Activated CD8-positive, alpha-beta T cell treated with anti-CD3 and anti-CD28 coated beads, Interleukin-2, amount 10 ng/mL, durations not matched to agents 7 days and 5 days (primary cell): ENCODE data around the gene CDKAL1. TPM values are rescaled to one million over a fixed set of nuclear protein-coding genes. Genes with fewer than 3 reads are reported as not detected.
"Not testable (repeated sequence)": the region's sequence is repeated elsewhere in the genome, so short reads cannot be mapped to it uniquely, and the experiment has no call there.

Source experiments
- ATAC-seq: fragments of 150-1000 bp; cut with Tn5 transposase; one replicate; pipeline ENCODE4 v1.10.0; 2021; ENCODE audit warnings: moderate library complexity
- CTCF ChIA-PET: fragments of 350-600 bp; sonication (Branson Sonifier 250); formaldehyde crosslinking; loops from one replicate; lab custom pipeline; 2021; ENCODE audit warnings: antibody characterized with exemption; lab: Charles Lee
- POLR2A ChIA-PET: fragments of 350-600 bp; sonication (Branson Sonifier 250); formaldehyde crosslinking; loops from one replicate; lab custom pipeline; 2021; ENCODE audit warnings: antibody characterized with exemption; lab: Charles Lee
- DNase-seq: peaks from one replicate; pipeline ENCODE4 v3.0.0-alpha.2; 2020
- H3K27ac Mint-ChIP-seq: one replicate; pipeline ENCODE4 v1.8.0; 2021; ENCODE audit warnings: mild to moderate bottlenecking, mixed read lengths
- H3K27me3 Mint-ChIP-seq: one replicate; pipeline ENCODE4 v1.8.0; 2021; ENCODE audit warnings: low read depth, mixed read lengths
- H3K36me3 Mint-ChIP-seq: one replicate; pipeline ENCODE4 v1.8.0; 2021; ENCODE audit warnings: low read depth, mixed read lengths
- H3K4me1 Mint-ChIP-seq: one replicate; pipeline ENCODE4 v1.8.0; 2021; ENCODE audit warnings: low read depth, mixed read lengths
- H3K4me3 Mint-ChIP-seq: one replicate; pipeline ENCODE4 v1.8.0; 2021; ENCODE audit warnings: mild to moderate bottlenecking, mixed read lengths
- H3K9me3 Mint-ChIP-seq: one replicate; pipeline ENCODE4 v1.8.0; 2022; ENCODE audit warnings: mixed read lengths; ENCODE audit not compliant: insufficient read depth
- total RNA-seq, 2 experiments: library from RNA; stranded (reverse); gene quantifications; one replicate each; pipeline ENCODE4 v1.2.3, GENCODE V29; 2021

The CDKAL1 gene
- total RNA-seq, 2 experiments from 2014 or later, result 24.3 to 25.2 TPM

DNA sequence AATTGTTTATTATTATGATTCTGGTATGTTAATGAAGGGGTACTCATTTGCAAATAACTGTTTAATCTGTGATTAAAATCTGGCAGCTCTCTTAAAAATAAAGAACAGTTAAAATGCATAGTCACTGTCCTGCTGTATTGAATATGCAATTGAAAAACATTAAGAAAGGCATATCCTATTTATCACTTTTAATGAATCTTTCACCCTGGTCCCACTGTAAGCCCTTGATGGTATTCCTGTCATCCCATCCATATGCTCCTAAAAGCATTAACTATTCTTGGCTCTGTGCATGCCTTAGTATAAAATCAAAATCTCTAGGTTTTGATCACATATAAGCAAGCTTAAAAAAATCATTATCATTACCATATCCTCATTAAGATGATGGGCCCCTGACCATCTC, 648.3 kb downstream of the CDKAL1 start:
- CTCF ChIA-PET, result no interaction called here
- ATAC-seq (no peak), DNase-seq (no peak)
- Mint-ChIP-seq H3K4me3 (no peak overlapping the region), H3K4me1 (no peaks in the 10 kb centered on the region), H3K9me3 (no peaks in the 10 kb centered on the region), H3K27ac (no peak overlapping the region), H3K27me3 (no peaks in the 10 kb centered on the region), H3K36me3 (peaks cover 8% of the 10 kb centered on the region)
- POLR2A ChIA-PET, result no interaction called here

DNA sequence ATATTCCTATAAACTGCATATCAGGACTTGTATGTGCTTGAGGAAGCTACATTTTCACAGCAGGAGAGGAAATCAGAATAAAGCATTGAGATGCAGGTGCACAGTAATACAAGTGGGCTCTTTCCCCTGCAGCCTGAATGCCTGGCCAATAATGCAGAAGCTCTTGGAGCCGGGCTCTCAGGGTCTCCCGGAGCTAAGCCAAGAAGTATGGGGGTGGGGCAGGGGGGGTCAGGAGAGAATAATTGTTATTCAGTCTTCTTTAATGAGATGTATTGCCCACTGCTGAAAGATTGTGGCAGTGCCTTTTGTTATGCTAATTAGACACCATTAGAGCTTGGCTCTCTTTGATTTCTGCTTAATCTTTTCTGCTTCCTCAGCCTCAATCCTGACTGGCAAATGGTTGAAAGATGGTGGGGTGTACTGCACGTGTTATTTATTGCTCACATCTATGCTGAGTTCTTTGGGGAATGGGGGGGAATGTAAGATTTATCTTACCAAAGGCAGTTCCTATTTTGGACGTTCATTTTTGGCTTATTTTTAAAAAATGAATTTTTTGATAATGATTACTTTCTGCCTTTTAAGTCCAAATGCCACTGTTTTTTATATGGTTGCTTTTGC, 651.7 kb downstream of the CDKAL1 start:
- Mint-ChIP-seq H3K27ac (no peak overlapping the region), H3K4me1 (peaks cover 9% of the 10 kb centered on the region), H3K27me3 (no peaks in the 10 kb centered on the region), H3K9me3 (no peaks in the 10 kb centered on the region), H3K4me3 (no peak overlapping the region), H3K36me3 (peaks cover 2% of the 10 kb centered on the region)
- ATAC-seq (no peak), DNase-seq (no peak)
- ChIA-PET POLR2A (no interaction called here), CTCF (no interaction called here)

- Mint-ChIP-seq H3K36me3 (peaks cover 2% of the 10 kb centered on the region), H3K4me1 (peaks cover 13% of the 10 kb centered on the region), H3K9me3 (no peaks in the 10 kb centered on the region), H3K27ac (no peak overlapping the region), H3K4me3 (no peak overlapping the region), H3K27me3 (no peaks in the 10 kb centered on the region)
- POLR2A ChIA-PET, result no interaction called here
- CTCF ChIA-PET, result no interaction called here
- DNase-seq (no peak), ATAC-seq (no peak)
Measured at GRCh38 chr6:21186479-21187055, 652.3 kb downstream of the CDKAL1 start.

- no peaks in the 10 kb centered on the region for H3K9me3 Mint-ChIP-seq
- ChIA-PET CTCF (no interaction called here), POLR2A (no interaction called here)
- DNase-seq (no peak), ATAC-seq (no peak)
- H3K4me1 Mint-ChIP-seq, result peaks cover 13% of the 10 kb centered on the region
- H3K27ac Mint-ChIP-seq, result no peak overlapping the region
- no peaks in the 10 kb centered on the region for H3K36me3 Mint-ChIP-seq
- H3K4me3 Mint-ChIP-seq, result no peak overlapping the region
- no peaks in the 10 kb centered on the region for H3K27me3 Mint-ChIP-seq
Measured at GRCh38 chr6:21187485-21187884, 653.2 kb downstream of the CDKAL1 start.

DNA sequence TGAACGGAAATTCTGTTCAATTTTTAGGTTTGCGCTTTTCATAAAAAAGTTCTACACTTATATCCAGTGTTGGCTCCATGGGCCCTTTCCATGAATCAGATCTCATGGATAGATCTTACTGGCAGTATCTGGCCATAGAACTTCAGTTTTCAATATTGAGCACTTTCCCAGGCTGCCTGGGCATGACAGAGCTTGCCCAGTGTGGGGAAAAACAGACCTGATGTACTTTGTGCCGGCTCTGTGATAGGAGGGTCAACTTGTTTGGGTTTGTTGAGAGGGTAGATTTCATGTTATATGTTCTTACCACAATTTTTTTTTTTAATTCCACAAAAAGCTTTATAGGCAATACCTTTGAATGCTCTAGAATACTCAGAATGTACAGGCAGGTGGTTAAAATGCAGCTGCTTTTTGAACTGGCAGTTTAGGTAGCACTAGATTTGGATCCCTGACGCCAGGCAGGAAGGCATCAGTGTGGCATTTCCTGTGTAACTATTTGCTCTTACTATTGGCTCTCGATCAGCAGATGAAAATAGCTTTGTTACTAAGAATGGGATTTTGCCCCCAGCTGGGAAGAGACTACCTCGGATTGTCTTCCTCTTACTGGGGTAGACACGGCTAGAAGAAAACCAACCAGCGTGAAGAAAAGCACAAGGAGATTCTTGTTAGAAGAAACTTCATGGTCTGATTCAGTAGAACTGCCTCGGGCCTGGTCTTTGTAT, 654.4 kb downstream of the CDKAL1 start:
- no peak overlapping the region for H3K27ac Mint-ChIP-seq
- H3K27me3 Mint-ChIP-seq, result no peaks in the 10 kb centered on the region
- ChIA-PET CTCF (no interaction called here), POLR2A (no interaction called here)
- H3K9me3 Mint-ChIP-seq, result no peaks in the 10 kb centered on the region
- ATAC-seq (no peak), DNase-seq (no peak)
- H3K4me3 Mint-ChIP-seq, result no peak overlapping the region
- peaks cover 3% of the 10 kb centered on the region for H3K36me3 Mint-ChIP-seq
- peaks cover 13% of the 10 kb centered on the region for H3K4me1 Mint-ChIP-seq

DNA sequence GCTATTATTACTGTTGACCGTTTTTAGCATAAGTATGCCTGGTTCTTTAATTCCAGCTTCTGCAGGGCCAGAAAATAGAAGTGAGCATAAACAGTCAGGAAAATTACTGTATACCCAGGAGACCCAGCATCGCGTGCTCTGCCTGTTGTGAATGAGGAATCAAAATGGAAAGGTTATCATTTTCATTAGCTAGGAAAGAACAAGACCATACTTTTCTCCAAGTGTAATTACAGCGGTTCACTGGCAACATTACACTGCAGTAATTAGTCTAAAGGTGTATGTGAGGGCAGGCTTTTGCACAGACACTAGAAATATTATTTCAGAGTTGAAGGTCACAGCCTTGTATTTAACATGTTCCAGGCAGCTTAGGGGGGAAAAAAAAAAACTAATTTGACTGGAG, 655.5 kb downstream of the CDKAL1 start:
- DNase-seq (no peak), ATAC-seq (no peak)
- CTCF ChIA-PET, result no interaction called here
- Mint-ChIP-seq H3K27ac (no peak overlapping the region), H3K36me3 (peaks cover 3% of the 10 kb centered on the region), H3K27me3 (no peaks in the 10 kb centered on the region), H3K4me1 (peaks cover 23% of the 10 kb centered on the region), H3K4me3 (no peak overlapping the region), H3K9me3 (no peaks in the 10 kb centered on the region)
- POLR2A ChIA-PET, result interaction anchor here (0.6 kb wide), 1 partner anchor 126 kb away, joined by 3 read pairs; no protein-coding TSS in a partner anchor

DNA sequence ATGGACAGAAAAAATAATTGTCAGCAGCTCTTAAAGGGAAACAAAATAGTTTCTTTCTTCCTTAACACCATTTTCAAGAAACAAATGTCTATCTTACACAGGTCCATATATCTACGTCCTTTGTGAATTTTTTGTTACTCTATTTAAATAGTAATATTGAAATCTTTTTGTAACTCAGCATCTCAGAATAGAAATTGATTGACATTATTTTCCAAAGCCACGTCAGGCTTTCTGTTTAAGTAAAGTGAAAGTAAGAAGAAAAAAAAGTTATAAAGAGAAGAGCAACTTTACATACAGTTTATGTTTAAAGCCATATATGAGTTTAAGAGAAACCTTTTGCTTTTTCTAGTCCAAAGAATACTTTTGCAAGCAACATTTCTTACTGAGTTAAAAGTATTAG, 656.4 kb downstream of the CDKAL1 start:
- Mint-ChIP-seq H3K4me3 (no peak overlapping the region), H3K27me3 (no peaks in the 10 kb centered on the region), H3K9me3 (no peaks in the 10 kb centered on the region), H3K4me1 (peaks cover 23% of the 10 kb centered on the region), H3K27ac (no peak overlapping the region), H3K36me3 (peaks cover 3% of the 10 kb centered on the region)
- ChIA-PET POLR2A (no interaction called here), CTCF (no interaction called here)
- ATAC-seq, result no peak
- no peak for DNase-seq

GRCh38 chr6:21193790-21194475, 659.7 kb downstream of the CDKAL1 start:
- ChIA-PET CTCF (no interaction called here), POLR2A (no interaction called here)
- no peaks in the 10 kb centered on the region for H3K27me3 Mint-ChIP-seq
- no peak overlapping the region for H3K27ac Mint-ChIP-seq
- DNase-seq (no peak), ATAC-seq (no peak)
- peaks cover 20% of the 10 kb centered on the region for H3K4me1 Mint-ChIP-seq
- H3K36me3 Mint-ChIP-seq, result peaks cover 4% of the 10 kb centered on the region
- H3K4me3 Mint-ChIP-seq, result no peak overlapping the region
- H3K9me3 Mint-ChIP-seq, result no peaks in the 10 kb centered on the region

GRCh38 chr6:21195301-21195700, 661.0 kb downstream of the CDKAL1 start:
- H3K4me3 Mint-ChIP-seq, H3K9me3 Mint-ChIP-seq, DNase-seq, POLR2A ChIA-PET, H3K27me3 Mint-ChIP-seq, H3K36me3 Mint-ChIP-seq, H3K27ac Mint-ChIP-seq, ATAC-seq, CTCF ChIA-PET: not testable (repeated sequence)
- H3K4me1 Mint-ChIP-seq, result peaks cover 21% of the 10 kb centered on the region

GRCh38 chr6:21198032-21198640, 663.9 kb downstream of the CDKAL1 start:
- H3K27me3 Mint-ChIP-seq, result no peaks in the 10 kb centered on the region
- no peak overlapping the region for H3K4me3 Mint-ChIP-seq
- peaks cover 8% of the 10 kb centered on the region for H3K36me3 Mint-ChIP-seq
- H3K4me1 Mint-ChIP-seq, result peaks cover 16% of the 10 kb centered on the region
- ChIA-PET POLR2A (no interaction called here), CTCF (no interaction called here)
- DNase-seq (no peak), ATAC-seq (no peak)
- H3K27ac Mint-ChIP-seq, result no peak overlapping the region
- no peaks in the 10 kb centered on the region for H3K9me3 Mint-ChIP-seq

DNA sequence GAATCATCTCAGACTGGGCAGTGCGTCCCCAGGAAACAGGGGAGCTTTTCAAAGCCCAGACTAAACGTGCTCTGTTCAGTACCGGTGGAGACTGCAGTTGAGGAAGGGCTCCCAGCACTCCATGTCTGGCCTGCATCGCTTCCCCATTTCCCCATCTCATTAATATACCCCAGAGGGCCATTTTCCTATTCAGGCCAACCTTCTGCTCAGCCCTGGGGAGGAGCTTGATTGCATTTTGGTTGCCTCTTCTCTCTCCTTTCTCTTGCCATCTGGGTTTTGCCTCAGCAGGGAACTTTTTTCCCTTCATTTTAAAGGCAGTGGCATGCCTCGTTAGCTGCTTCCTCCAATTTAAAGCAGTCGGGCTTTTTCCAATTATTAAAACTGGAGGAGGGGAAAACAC, 665.0 kb downstream of the CDKAL1 start:
- CTCF ChIA-PET, result no interaction called here
- no peak overlapping the region for H3K4me3 Mint-ChIP-seq
- H3K27me3 Mint-ChIP-seq, result no peaks in the 10 kb centered on the region
- peaks cover 6% of the 10 kb centered on the region for H3K36me3 Mint-ChIP-seq
- no peak overlapping the region for H3K27ac Mint-ChIP-seq
- no peaks in the 10 kb centered on the region for H3K9me3 Mint-ChIP-seq
- POLR2A ChIA-PET, result no interaction called here
- ATAC-seq, result no peak
- peaks cover 12% of the 10 kb centered on the region for H3K4me1 Mint-ChIP-seq
- no peak for DNase-seq
